A673 (cell line): Measurements from ENCODE around the gene NUP210L. TPM values are rescaled to one million over a fixed set of nuclear protein-coding genes. Genes with fewer than 3 reads are reported as not detected.
"Not testable (repeated sequence)": the region's sequence is repeated elsewhere in the genome, so short reads cannot be mapped to it uniquely, and the experiment has no call there.

Experiments used
- BruUV-seq: library from RNA; stranded (reverse); fragments of 400-500 nt; replicated peaks from 2 replicates; lab custom pipeline; 2021; lab: Mats Ljungman, UMichigan
- CTCF ChIA-PET: fragments of 300-600 bp; sonication (Branson Sonifier 250); formaldehyde crosslinking; loops from one replicate; lab custom pipeline; 2022; ENCODE audit warnings: antibody characterized with exemption; lab: Charles Lee
- POLR2A ChIA-PET: fragments of 300-600 bp; sonication (Branson Sonifier 250); formaldehyde crosslinking; loops from one replicate; lab custom pipeline; 2022; ENCODE audit warnings: antibody characterized with exemption; ENCODE audit not compliant: low non-redundant PET; lab: Charles Lee
- DNase-seq: peaks from one replicate; pipeline ENCODE4 v3.0.0-alpha.2; 2015; ENCODE audit warnings: low spot score
- H3K27ac ChIP-seq: fragments of 200-600 bp; sonication (generic); 2 replicates; pipeline ENCODE4 v1.5.1; 2016; ENCODE audit warnings: mixed run types, low read depth, mild to moderate bottlenecking, mixed read lengths, antibody characterized with exemption, low read length; ENCODE audit not compliant: poor library complexity, severe bottlenecking
- H3K27me3 ChIP-seq: fragments of 200-600 bp; sonication (generic); replicated peaks from 2 replicates; pipeline ENCODE4 v1.6.1; 2017; ENCODE audit warnings: mixed run types, low read depth, mild to moderate bottlenecking, mixed read lengths, antibody characterized with exemption, low read length; ENCODE audit not compliant: insufficient read depth, poor library complexity
- H3K36me3 ChIP-seq: fragments of 200-600 bp; sonication (generic); 2 replicates; pipeline ENCODE4 v1.6.1; 2016; ENCODE audit warnings: mixed run types, mild to moderate bottlenecking, mixed read lengths, antibody characterized with exemption, low read length; ENCODE audit not compliant: insufficient read depth, poor library complexity, severe bottlenecking
- H3K4me1 ChIP-seq: fragments of 200-600 bp; sonication (generic); 2 replicates; pipeline ENCODE4 v1.6.1; 2017; ENCODE audit warnings: mixed run types, mild to moderate bottlenecking, mixed read lengths, antibody characterized with exemption, low read length; ENCODE audit not compliant: insufficient read depth, poor library complexity, severe bottlenecking
- H3K4me3 ChIP-seq: fragments of 200-600 bp; sonication (generic); 2 replicates; pipeline ENCODE4 v1.5.1; 2016; ENCODE audit warnings: low read depth, mixed run types, mild to moderate bottlenecking, mixed read lengths, low read length; ENCODE audit not compliant: poor library complexity, severe bottlenecking
- H3K9me3 ChIP-seq: fragments of 200-600 bp; sonication (generic); 2 replicates; pipeline ENCODE4 v1.6.1; 2016; ENCODE audit warnings: mixed run types, low read depth, mild to moderate bottlenecking, mixed read lengths, antibody characterized with exemption, low read length; ENCODE audit not compliant: poor library complexity, severe bottlenecking
- EZH2 ChIP-seq: fragments of 200-600 bp; sonication (generic); IDR thresholded peaks from 2 replicates; pipeline ENCODE4 v1.6.1; 2017; ENCODE audit warnings: borderline replicate concordance, low read depth, mild to moderate bottlenecking, mixed read lengths, antibody characterized with exemption, low read length; ENCODE audit not compliant: poor library complexity, severe bottlenecking
- intact Hi-C: fragments of 100-400 bp; cut with micrococcal nuclease; formaldehyde crosslinking; loops from one replicate; pipeline ENCODE4 v1.10.0; 2022; ENCODE audit not compliant: unreplicated experiment
- total RNA-seq: library from RNA; stranded (reverse); gene quantifications from 2 replicates; pipeline ENCODE4 v1.2.3, GENCODE V29; 2021
- TF ChIP-seq, protein P1 (sequence below): fragments of 300-800, 200-600 bp; sonication (generic); conservative IDR thresholded peaks from 2 replicates; pipeline ENCODE4 v1.5.1; 2017; ENCODE audit warnings: low read depth, mild to moderate bottlenecking, antibody characterized with exemption, low read length, moderate library complexity, mixed read lengths

Gene NUP210L
- total RNA-seq, 1 experiment from 2014 or later: 0.04 TPM

DNA sequence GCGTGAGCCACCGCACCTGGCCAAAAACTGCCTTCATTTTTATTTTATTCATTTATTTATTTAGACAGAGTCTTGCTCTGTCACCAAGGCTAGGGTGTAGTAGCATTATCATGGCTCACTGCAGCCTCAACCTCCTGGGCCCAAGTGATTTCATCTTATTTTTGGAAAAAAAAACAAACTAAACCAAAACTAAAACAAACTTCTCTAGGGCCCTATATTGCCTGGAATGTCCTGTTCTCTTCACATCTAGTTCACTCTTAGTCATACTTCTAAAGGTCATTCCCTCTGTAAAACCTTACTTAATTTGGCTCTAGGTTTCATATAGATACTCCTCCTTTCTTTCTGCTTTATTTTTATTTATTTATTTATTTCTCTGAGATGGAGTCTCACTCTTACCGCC is 148.7 kb downstream of the NUP210L start:
- no peak for DNase-seq

DNA sequence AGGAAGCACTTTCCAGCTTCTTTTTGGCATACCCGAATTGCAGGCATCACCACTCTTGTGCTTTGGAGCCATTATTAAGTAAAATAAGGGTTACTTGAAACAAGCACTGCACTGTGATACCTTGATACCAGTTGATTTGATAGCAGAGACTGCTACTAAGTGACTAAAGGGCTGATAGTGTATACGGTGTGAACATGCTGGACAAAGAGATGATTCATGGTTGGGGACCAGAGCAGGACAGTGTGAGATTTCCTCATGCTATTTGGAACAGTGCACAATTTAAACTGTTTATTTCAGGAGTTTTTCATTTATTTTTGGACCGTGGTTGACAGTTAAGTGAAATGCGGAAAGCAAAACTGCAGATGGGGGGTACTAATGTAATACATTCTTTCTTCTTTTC is 154.5 kb downstream of the NUP210L start:
- intact Hi-C loops: no loop called here
- TF ChIP-seq, protein P1, sequence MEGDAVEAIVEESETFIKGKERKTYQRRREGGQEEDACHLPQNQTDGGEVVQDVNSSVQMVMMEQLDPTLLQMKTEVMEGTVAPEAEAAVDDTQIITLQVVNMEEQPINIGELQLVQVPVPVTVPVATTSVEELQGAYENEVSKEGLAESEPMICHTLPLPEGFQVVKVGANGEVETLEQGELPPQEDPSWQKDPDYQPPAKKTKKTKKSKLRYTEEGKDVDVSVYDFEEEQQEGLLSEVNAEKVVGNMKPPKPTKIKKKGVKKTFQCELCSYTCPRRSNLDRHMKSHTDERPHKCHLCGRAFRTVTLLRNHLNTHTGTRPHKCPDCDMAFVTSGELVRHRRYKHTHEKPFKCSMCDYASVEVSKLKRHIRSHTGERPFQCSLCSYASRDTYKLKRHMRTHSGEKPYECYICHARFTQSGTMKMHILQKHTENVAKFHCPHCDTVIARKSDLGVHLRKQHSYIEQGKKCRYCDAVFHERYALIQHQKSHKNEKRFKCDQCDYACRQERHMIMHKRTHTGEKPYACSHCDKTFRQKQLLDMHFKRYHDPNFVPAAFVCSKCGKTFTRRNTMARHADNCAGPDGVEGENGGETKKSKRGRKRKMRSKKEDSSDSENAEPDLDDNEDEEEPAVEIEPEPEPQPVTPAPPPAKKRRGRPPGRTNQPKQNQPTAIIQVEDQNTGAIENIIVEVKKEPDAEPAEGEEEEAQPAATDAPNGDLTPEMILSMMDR: no peak
- no peak for TF ChIP-seq EZH2
- H3K4me1 ChIP-seq: no peaks in the 10 kb centered on the region
- H3K4me3 ChIP-seq: no peak overlapping the region
- no peaks in the 10 kb centered on the region for H3K27me3 ChIP-seq
- ChIA-PET CTCF (no interaction called here), POLR2A (no interaction called here)
- DNase-seq: no peak
- BruUV-seq: no TSS peak
- H3K27ac ChIP-seq: no peak overlapping the region
- no peaks in the 10 kb centered on the region for H3K36me3 ChIP-seq
- no peaks in the 10 kb centered on the region for H3K9me3 ChIP-seq

More for the DNA sequence above, 148.7 kb downstream of the NUP210L start:
- intact Hi-C loops: no loop called here
- Histone ChIP-seq H3K27me3 (no peaks in the 10 kb centered on the region), H3K9me3 (no peaks in the 10 kb centered on the region), H3K4me1 (no peaks in the 10 kb centered on the region), H3K36me3 (no peaks in the 10 kb centered on the region), H3K27ac (no peak overlapping the region), H3K4me3 (no peak overlapping the region)
- BruUV-seq: no TSS peak
- TF ChIP-seq EZH2: no peak
- TF ChIP-seq, protein P1: no peak
- POLR2A ChIA-PET: no interaction called here
- CTCF ChIA-PET: no interaction called here

DNA sequence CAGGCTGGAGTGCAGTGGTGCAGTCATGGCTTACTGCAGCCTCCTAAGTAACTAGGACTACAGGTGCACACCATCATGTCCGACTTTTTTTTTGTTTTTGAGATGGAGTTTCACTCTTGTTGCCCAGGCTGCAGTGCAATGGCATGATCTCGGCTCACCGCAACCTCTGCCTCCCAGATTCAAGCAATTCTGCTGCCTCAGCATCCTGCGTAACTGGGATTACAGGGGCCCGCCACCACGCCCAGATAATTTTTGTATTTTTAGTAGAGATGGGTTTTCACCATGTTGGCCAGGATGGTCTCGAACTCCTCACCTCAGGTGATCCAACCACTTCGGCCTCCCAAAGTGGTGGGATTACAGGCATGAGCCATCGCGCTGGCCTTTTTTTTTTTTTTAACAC is 158.0 kb downstream of the NUP210L start:
- CTCF ChIA-PET, DNase-seq, H3K4me3 ChIP-seq, intact Hi-C loops, BruUV-seq, H3K9me3 ChIP-seq, H3K4me1 ChIP-seq, POLR2A ChIA-PET, H3K27me3 ChIP-seq, H3K27ac ChIP-seq: not testable (repeated sequence)
- H3K36me3 ChIP-seq: peaks cover 34% of the 10 kb centered on the region

DNA sequence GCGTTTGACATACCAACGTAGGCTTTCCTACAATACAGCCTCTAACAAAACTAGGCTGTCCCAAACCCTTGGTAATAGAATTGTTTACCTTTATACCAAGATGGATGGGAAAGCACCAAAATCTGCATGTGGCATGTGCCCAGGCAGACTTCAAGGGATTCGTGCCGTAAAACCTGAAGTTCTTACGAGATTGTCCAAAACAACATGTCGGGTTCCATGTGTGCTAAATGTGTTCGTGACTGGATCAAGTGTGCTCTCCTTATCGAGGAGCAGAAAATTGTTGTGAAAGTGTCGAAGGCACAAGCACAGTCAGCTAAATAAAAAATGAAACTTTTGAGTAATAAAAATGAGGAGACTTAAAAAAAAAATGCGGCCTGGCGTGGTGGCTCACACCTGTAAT is 159.2 kb downstream of the NUP210L start:
- CTCF ChIA-PET: no interaction called here
- Histone ChIP-seq H3K27ac (no peak overlapping the region), H3K27me3 (no peaks in the 10 kb centered on the region), H3K36me3 (peaks cover 42% of the 10 kb centered on the region), H3K9me3 (no peaks in the 10 kb centered on the region), H3K4me3 (no peak overlapping the region), H3K4me1 (peaks cover 13% of the 10 kb centered on the region)
- intact Hi-C loops: no loop called here
- BruUV-seq: no TSS peak
- no peak for TF ChIP-seq EZH2
- TF ChIP-seq, protein P1: no peak
- POLR2A ChIA-PET: interaction anchor here (0.6 to 0.7 kb wide), 2 partner anchors 218 to 231 kb away, joined by 3 to 4 read pairs; no protein-coding TSS in a partner anchor
- no peak for DNase-seq
